Natural killer cell (primary cell): Measurements from ENCODE around the gene ODC1. TPM values are rescaled to one million over a fixed set of nuclear protein-coding genes. Genes with fewer than 3 reads are reported as not detected.

Source experiments
- ATAC-seq, 3 donors: fragments of 150-1000 bp in 2 of 3; fragments of 200-7000 bp in 1 of 3; cut with Tn5 transposase; 1 replicate in 1 of 3; 2 replicates in 2 of 3; pipeline ENCODE4 v1.10.0; 2021; ENCODE audit warnings: mild to moderate bottlenecking in 2 of 3, moderate library complexity in 2 of 3
- DNase-seq, 2 donors: peaks; one replicate each; pipeline versions ENCODE4 v3.0.0 to v3.0.0-alpha.2; 2013 to 2021; ENCODE audit warnings: mixed read lengths in 1 of 2
- H3K27ac ChIP-seq: one replicate; pipeline ENCODE4 v1.5.1; 2013; ENCODE audit warnings: mild to moderate bottlenecking, low read length
- H3K27me3 ChIP-seq: one replicate; pipeline ENCODE4 v1.6.1; 2013; ENCODE audit warnings: low read length; ENCODE audit not compliant: control insufficient read depth, insufficient read depth
- H3K36me3 ChIP-seq: one replicate; pipeline ENCODE4 v1.6.1; 2013; ENCODE audit warnings: low read length; ENCODE audit not compliant: control insufficient read depth, insufficient read depth
- H3K4me1 ChIP-seq: one replicate; pipeline ENCODE4 v1.6.1; 2013; ENCODE audit warnings: low read length; ENCODE audit not compliant: control insufficient read depth, insufficient read depth
- H3K4me3 ChIP-seq: one replicate; pipeline ENCODE4 v1.5.1; 2013; ENCODE audit warnings: low read length
- H3K9me3 ChIP-seq: one replicate; pipeline ENCODE4 v1.6.1; 2013; ENCODE audit warnings: low read length; ENCODE audit not compliant: control insufficient read depth, insufficient read depth
- H3K27ac Mint-ChIP-seq, 2 donors: one replicate each; pipeline ENCODE4 v1.8.0; 2022; ENCODE audit warnings: mild to moderate bottlenecking in 2 of 2, mixed read lengths in 2 of 2, moderate library complexity in 1 of 2
- H3K27me3 Mint-ChIP-seq, 2 donors: one replicate each; pipeline ENCODE4 v1.8.0; 2022; ENCODE audit warnings: low read depth in 2 of 2, mixed read lengths in 2 of 2
- H3K36me3 Mint-ChIP-seq: one replicate; pipeline ENCODE4 v1.8.0; 2022; ENCODE audit warnings: mixed read lengths
- H3K4me1 Mint-ChIP-seq, 2 donors: one replicate each; pipeline ENCODE4 v1.8.0; 2022; ENCODE audit warnings: mixed read lengths in 2 of 2
- H3K4me3 Mint-ChIP-seq: one replicate; pipeline ENCODE4 v1.8.0; 2022; ENCODE audit warnings: mild to moderate bottlenecking, moderate library complexity, mixed read lengths
- H3K9me3 Mint-ChIP-seq, 2 donors: one replicate each; pipeline ENCODE4 v1.8.0; 2022; ENCODE audit warnings: mixed read lengths in 2 of 2
- WGBS: methylation state at CpG from one replicate; pipeline ENCODE4 v1.1.7; 2013; ENCODE audit warnings: missing lambda C conversion rate; ENCODE audit not compliant: insufficient coverage; 5-methylcytosine and 5-hydroxymethylcytosine counted together
- intact Hi-C: fragments of 100-400 bp; cut with micrococcal nuclease; formaldehyde crosslinking; loops from one replicate; pipeline ENCODE4 v1.14.2; 2022
- total RNA-seq, 4 donors: library from RNA; stranded (reverse); fragments of 120-200 nt in 1 of 4; gene quantifications; one replicate each; pipeline versions ENCODE4 v1.2.3 to v1.2.4, GENCODE V29; 2013 to 2022
- TF ChIP-seq, protein P1 (sequence below): fragments of 200-600 bp; IDR thresholded peaks from one replicate; pipeline ENCODE4 v1.8.0; 2022; ENCODE audit warnings: antibody characterized with exemption

The ODC1 gene
- total RNA-seq, 3 donors from 2014 or later (not counting 1 experiment from before 2014, with no cell fraction given) = 38.7 to 85.4 (median 43.8) TPM

DNA sequence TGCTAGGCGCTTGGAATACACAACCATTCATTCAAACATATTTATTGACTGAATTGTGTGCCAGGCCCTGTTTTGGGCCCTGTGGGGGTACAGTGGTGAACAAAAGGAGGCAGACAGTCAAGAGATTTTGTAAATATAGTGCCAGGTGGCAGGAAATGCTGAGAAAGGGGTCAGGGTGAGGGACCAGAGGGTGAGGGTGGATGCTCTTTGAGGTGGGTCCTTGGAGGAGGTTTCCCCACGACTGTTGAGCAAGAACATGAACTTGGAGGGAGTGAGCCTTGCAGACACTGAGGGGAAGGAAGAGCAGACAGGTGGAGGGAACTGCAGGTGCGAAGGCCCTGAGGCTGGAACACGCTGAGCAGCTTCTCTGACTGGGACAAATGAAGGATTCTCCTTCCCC lies 40.7 kb downstream of the ODC1 start:
- intact Hi-C loops = no loop called here
- Histone ChIP-seq H3K4me3 (no peak overlapping the region), H3K27ac (peak overlapping the region; percentile 58), H3K9me3 (no peaks in the 10 kb centered on the region), H3K36me3 (peaks cover 2% of the 10 kb centered on the region), H3K4me1 (peaks cover 47% of the 10 kb centered on the region), H3K27me3 (no peaks in the 10 kb centered on the region)
- TF ChIP-seq, protein P1, sequence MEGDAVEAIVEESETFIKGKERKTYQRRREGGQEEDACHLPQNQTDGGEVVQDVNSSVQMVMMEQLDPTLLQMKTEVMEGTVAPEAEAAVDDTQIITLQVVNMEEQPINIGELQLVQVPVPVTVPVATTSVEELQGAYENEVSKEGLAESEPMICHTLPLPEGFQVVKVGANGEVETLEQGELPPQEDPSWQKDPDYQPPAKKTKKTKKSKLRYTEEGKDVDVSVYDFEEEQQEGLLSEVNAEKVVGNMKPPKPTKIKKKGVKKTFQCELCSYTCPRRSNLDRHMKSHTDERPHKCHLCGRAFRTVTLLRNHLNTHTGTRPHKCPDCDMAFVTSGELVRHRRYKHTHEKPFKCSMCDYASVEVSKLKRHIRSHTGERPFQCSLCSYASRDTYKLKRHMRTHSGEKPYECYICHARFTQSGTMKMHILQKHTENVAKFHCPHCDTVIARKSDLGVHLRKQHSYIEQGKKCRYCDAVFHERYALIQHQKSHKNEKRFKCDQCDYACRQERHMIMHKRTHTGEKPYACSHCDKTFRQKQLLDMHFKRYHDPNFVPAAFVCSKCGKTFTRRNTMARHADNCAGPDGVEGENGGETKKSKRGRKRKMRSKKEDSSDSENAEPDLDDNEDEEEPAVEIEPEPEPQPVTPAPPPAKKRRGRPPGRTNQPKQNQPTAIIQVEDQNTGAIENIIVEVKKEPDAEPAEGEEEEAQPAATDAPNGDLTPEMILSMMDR = no peak
- ATAC-seq (no peak), DNase-seq (no peak)
- WGBS = 57% methylated on average over 3 of the region's 4 CpGs
- H3K27me3 Mint-ChIP-seq = no peaks in the 10 kb centered on the region
- H3K4me1 Mint-ChIP-seq = peaks cover 35 to 36% of the 10 kb centered on the region in 2 donors
- H3K9me3 Mint-ChIP-seq = no peaks in the 10 kb centered on the region
- no peaks in the 10 kb centered on the region for H3K36me3 Mint-ChIP-seq
- H3K4me3 Mint-ChIP-seq = peak overlapping the region; percentile 95
- peak overlapping the region; percentile 90 to 91 for H3K27ac Mint-ChIP-seq

DNA sequence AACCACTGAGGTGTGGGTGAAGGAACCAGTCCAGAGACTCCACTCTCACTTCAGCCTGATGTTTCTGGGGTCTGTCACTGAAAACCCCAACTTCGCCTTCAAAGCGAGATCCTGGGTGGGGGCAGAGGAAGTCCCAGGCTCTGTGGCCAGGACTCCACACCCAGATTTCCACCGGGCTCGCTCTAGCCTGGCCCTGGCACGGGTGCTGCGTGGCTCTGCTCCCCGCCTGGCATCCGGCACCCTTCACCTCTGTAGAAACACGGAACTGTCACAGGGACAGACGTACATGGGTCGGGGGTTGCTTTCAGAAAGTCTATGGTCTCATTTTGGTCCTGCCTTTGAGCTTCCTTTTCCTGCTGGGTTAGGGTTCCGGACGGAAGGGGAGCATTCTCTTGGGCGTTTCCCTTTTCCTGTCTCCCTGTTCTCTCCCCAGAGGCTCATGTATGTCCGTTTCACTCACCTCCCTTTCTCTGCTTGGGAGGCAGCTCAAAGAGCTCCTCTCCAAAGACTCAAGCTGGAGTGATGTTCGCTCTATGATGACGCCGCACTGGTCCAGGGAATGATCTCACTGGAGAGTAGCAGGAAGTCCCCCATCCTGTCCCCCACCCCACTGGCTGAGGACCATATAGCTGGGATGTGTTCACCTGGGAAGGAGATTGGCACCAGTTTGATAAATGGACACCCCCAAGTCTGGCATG lies 41.5 kb downstream of the ODC1 start:
- ATAC-seq = no peak
- DNase-seq = no peak
- Histone ChIP-seq H3K4me3 (no peak overlapping the region), H3K27me3 (no peaks in the 10 kb centered on the region), H3K4me1 (peaks cover 55% of the 10 kb centered on the region), H3K27ac (no peak overlapping the region), H3K36me3 (peaks cover 2% of the 10 kb centered on the region), H3K9me3 (no peaks in the 10 kb centered on the region)
- no peaks in the 10 kb centered on the region for H3K27me3 Mint-ChIP-seq
- H3K4me3 Mint-ChIP-seq = no peak overlapping the region
- intact Hi-C loops = no loop called here
- H3K27ac Mint-ChIP-seq = peak overlapping the region; percentile 90 to 91
- no peaks in the 10 kb centered on the region for H3K9me3 Mint-ChIP-seq
- H3K4me1 Mint-ChIP-seq = peaks cover 29 to 40% of the 10 kb centered on the region in 2 donors
- no peaks in the 10 kb centered on the region for H3K36me3 Mint-ChIP-seq
- 86% methylated on average over 18 of the region's 18 CpGs for WGBS
- TF ChIP-seq, protein P1 = no peak

DNA sequence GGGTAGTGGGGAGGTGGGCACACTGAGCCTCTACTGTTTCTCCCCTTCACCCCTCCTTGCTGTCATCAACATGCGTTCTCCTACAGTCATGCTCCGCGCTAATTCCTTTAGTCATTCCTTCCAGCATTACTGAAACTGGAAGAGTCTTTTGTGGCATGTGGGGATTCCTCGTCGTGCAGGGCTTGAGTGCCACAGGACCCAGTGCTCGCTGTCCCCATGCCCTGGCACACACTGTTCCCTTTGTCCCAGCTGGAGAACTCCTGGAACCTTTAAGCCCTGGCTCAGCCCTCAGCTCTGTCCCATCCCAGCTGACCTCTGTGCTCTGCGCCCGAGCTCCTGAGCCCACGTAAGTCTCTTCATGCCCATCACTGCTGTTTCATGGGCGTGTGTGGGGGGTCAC lies 42.1 kb downstream of the ODC1 start:
- H3K27ac Mint-ChIP-seq = no peak overlapping the region
- intact Hi-C loops = no loop called here
- H3K4me3 Mint-ChIP-seq = no peak overlapping the region
- H3K4me3 ChIP-seq = no peak overlapping the region
- no peaks in the 10 kb centered on the region for H3K27me3 Mint-ChIP-seq
- peaks cover 35 to 46% of the 10 kb centered on the region in 2 donors for H3K4me1 Mint-ChIP-seq
- peaks cover 59% of the 10 kb centered on the region for H3K4me1 ChIP-seq
- DNase-seq (no peak), ATAC-seq (no peak)
- H3K9me3 Mint-ChIP-seq = no peaks in the 10 kb centered on the region
- 91% methylated on average over 10 of the region's 10 CpGs for WGBS
- no peaks in the 10 kb centered on the region for H3K27me3 ChIP-seq
- H3K27ac ChIP-seq = no peak overlapping the region
- no peaks in the 10 kb centered on the region for H3K9me3 ChIP-seq
- TF ChIP-seq, protein P1 = no peak
- H3K36me3 ChIP-seq = peaks cover 2% of the 10 kb centered on the region
- no peaks in the 10 kb centered on the region for H3K36me3 Mint-ChIP-seq

DNA sequence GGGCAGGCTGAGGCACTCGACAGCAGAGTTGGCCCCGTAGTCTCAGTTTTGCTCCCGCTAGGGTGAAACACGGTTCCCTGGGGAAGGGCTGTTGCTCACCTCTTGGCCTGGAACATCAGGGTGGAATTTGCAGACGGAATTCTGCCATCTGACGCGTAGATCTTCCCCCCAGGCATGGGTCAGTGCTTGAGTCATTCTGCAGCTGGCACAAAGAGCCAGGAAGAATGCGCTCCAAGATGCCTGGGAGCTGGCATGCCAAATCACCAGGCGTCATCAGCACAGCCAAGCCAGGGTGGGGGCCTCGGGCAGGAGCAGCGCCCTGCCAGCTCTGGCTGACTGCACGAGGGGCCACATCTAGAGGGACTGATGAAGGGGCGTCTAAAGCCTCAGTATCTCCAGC lies 42.7 kb downstream of the ODC1 start:
- ATAC-seq = no peak
- Histone ChIP-seq H3K4me1 (peaks cover 59% of the 10 kb centered on the region), H3K36me3 (peaks cover 2% of the 10 kb centered on the region), H3K9me3 (no peaks in the 10 kb centered on the region), H3K4me3 (no peak overlapping the region), H3K27me3 (no peaks in the 10 kb centered on the region), H3K27ac (no peak overlapping the region)
- H3K4me1 Mint-ChIP-seq = peaks cover 41 to 52% of the 10 kb centered on the region in 2 donors
- no peak overlapping the region for H3K4me3 Mint-ChIP-seq
- H3K9me3 Mint-ChIP-seq = no peaks in the 10 kb centered on the region
- intact Hi-C loops = no loop called here
- no peaks in the 10 kb centered on the region for H3K27me3 Mint-ChIP-seq
- 93% methylated on average over 13 of the region's 13 CpGs for WGBS
- no peaks in the 10 kb centered on the region for H3K36me3 Mint-ChIP-seq
- DNase-seq = no peak
- no peak overlapping the region for H3K27ac Mint-ChIP-seq
- TF ChIP-seq, protein P1 = no peak
